NCI-H2081 treated with DMSO at 0.1 percent for 48 hours (cell line): ENCODE results near the gene GPR84.

Source experiments
- DNase-seq: peaks from one replicate; lab custom pipeline; 2025; lab: John Stamatoyannopoulos, UW

Gene GPR84

GRCh38 chr12:54373649-54374561, 9.6 kb upstream of the GPR84 start:
- DNase-seq: no peak

GRCh38 chr12:54372113-54372806, 8.0 kb upstream of the GPR84 start:
- DNase-seq: no peak

GRCh38 chr12:54371328-54372112, 7.2 kb upstream of the GPR84 start:
- DNase-seq: peak; percentile 58

- no peak for DNase-seq
Observed at GRCh38 chr12:54370171-54370730, 6.0 kb upstream of the GPR84 start.

GRCh38 chr12:54369597-54370131, 5.4 kb upstream of the GPR84 start:
- DNase-seq: no peak

- peak; percentile 60 for DNase-seq
Observed at GRCh38 chr12:54368709-54369596, 4.7 kb upstream of the GPR84 start.

GRCh38 chr12:54368025-54368708, 3.9 kb upstream of the GPR84 start:
- DNase-seq: no peak

DNA sequence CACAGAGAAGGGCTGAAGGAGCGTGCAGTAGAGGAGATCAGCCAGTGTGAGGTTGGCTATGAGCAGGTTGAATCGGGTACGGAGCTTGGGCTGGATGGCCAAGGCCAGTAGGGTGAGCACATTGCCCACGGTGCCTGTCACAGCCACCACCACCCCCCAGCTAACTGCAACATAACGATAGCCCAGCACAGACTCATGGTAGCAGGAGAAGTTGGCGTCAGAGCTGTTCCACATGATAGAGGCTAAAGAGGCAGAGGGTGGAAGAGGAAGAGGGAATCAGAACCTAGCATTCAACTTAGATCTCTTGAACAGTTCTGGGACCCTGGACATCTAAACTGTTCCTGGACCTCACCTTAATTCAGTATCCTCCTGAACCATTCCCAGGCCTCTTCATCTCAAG, 668 bp downstream of the GPR84 start:
- no peak for DNase-seq

DNA sequence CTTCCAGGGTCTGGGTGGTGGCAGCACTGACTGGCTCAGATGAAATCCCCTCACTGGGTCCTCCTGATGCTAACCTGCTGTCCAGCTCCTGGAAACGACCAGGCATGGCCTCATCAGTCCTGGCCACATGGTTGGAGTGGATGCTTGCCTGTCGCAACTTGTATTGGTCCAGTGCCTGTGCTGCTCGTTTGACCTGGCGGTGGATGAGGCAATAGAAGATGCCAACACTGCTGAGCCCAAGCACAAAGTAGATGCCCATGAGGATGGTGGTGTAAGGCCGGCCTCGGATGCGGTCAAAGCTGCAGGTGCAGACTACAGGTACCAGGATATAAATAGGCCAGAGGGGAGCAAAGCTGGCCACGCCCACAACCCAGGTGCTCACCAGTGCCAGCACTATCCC, 1.2 kb downstream of the GPR84 start:
- no peak for DNase-seq

DNA sequence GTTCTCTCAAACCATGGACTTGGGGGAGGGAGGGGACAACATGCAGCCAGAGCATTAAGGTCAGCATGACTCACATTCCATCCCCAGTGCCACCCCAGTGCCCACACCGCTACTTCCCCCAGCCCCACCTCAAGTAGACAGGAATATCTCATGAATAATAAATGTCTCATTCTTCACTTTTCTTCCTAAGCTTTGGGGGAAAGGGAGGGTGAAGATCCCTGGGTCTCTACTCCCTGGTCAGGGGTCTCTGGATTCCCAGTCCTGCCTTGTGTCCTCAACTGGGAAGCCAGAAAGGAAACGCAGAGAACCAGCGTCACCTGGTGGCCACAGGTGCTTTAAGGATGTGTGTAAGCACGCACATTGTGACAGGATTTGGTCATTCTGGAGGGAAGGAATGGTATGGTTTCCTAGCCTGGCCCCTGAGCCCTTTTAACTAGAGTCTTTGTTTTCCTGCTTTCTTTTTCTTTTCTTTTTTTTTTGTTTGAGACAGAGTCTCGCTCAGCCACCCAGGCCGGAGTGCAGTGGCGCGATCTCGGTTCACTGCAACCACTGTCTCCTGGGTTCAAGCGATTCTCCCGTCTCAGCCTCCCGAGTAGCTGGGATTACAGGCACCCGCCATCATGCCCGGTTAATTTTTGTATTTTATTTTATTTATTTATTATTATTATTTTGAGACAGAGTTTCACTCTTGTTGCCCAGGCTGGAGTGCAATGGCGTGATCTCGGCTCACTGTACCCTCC, 3.4 kb downstream of the GPR84 start:
- DNase-seq: peak; percentile 62

- DNase-seq: no peak
Observed at GRCh38 chr12:54359762-54360351, 4.4 kb downstream of the GPR84 start.

DNA sequence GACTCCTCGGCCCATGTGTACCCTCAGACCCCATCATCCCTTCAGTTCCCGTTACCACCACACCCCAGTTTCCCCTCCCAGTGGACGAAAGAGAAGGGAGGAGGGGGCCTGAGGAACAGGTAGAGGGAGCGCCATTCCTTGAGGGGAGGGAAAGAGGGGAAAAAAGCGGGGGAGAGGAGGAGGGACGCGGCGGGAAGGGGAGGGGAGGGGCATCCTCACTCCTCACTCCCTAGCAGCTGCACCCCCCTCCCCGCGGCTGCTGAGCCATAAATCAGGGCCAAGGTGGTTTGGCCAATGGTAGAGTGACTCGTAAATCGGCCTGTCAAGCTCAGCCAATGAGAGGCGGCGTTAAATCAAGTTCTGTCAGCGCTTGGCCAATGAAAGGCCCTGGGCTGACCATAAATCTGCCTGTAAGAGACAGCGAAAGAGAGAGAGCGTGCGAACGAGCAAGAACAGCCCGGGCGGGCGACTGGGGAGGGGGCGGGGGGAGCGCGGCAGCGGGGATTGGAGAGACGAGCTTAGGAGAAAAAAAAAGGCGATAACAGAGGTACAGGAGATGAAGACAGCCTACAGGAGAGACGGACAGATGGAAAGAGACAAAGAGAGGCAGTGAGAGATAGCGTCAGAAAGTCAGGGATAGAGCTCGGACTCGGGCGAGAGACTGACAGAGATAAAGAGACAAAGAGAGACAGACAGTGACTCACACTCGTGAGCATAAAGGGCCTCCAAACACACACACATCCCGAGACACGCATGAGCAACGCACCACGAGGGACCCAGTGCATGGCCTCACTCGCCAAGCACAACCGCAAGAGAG, 5.1 kb downstream of the GPR84 start:
- DNase-seq: peak; percentile 97

- DNase-seq: peak; percentile 45
Observed at GRCh38 chr12:54358191-54358944, 5.9 kb downstream of the GPR84 start.

DNA sequence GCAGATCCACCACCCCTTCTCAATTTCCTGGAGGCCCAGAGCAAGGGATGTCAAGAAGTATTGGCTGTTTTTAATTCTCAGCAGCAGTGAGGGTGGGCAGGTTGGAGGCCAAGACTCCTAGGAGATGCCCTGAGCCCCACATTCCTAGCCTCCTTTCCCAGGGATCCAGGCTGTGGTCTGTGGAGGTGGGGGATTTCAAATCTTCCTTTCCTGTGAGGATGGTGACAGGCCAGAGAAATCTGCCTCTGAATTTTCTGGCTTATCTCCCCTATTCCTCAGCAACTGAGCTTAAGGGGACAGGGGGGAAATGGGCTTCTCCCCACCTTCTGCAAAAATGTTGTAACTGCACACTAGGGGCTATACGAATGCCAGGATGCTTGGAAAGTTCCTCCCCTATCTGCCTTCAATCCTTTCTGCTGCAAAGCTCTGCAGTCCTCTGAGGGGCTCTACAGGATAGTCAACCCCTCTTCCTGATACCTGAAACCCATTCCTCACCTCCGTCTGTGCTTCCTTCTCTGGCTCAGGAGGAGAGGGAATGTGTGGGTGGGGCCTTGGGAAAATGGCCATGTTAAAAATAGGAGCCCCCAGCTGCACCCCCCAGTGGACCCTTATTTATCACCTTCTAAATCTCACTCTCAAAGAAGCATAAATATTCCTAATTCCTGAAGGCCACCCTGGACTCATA, 6.6 kb downstream of the GPR84 start:
- no peak for DNase-seq

DNA sequence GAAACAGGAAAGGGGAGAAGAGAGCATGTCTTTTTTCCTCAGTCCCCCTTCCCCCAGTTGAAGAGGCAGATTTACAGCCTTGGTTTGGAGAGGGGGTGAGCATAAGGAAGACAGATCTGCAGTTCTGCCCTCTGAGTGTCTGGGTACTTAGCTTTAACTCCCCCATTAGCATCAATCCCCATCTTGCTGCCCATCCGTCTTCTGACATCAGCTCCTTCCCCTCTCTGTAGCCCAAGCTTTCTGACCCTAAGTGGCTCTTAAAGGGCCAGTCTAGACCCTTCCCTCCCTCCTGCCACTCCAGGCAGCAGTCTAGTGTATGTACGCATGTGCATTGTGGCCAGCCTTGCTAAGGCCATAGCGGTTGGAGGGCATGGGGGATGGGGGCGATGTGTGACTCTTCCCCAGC, 7.3 kb downstream of the GPR84 start:
- no peak for DNase-seq

GRCh38 chr12:54356228-54356627, 8.1 kb downstream of the GPR84 start:
- DNase-seq: no peak
